Astrocyte (in vitro differentiated cells and primary cell): ENCODE results near the gene PHC1. TPM values are rescaled to one million over a fixed set of nuclear protein-coding genes. Genes with fewer than 3 reads are reported as not detected.

Source experiments
- DNase-seq: peaks from one replicate; pipeline ENCODE4 v3.0.0-alpha.2; 2010; ENCODE audit warnings: low read depth
- FAIRE-seq: peaks from 2 replicates; lab custom pipeline; 2011; peaks lifted over from hg19 to GRCh38; lab: Jason Lieb, UNC
- H2AFZ ChIP-seq: 2 replicates; pipeline ENCODE4 v1.6.0; 2012; ENCODE audit warnings: low read depth, low read length, inconsistent platforms
- H3K27ac ChIP-seq: 2 replicates; pipeline ENCODE4 v1.5.1; 2011; ENCODE audit warnings: low read depth, low read length, inconsistent platforms
- H3K27me3 ChIP-seq: 2 replicates; pipeline ENCODE4 v1.6.0; 2011; ENCODE audit warnings: low read length, inconsistent platforms; ENCODE audit not compliant: insufficient read depth
- H3K36me3 ChIP-seq: 2 replicates; pipeline ENCODE4 v1.5.1; 2011; ENCODE audit warnings: low read length, inconsistent platforms; ENCODE audit not compliant: insufficient read depth
- H3K4me1 ChIP-seq: 2 replicates; pipeline ENCODE4 v1.5.1; 2011; ENCODE audit warnings: low read length, inconsistent platforms; ENCODE audit not compliant: insufficient read depth
- H3K4me2 ChIP-seq: 2 replicates; pipeline ENCODE4 v1.6.0; 2012; ENCODE audit warnings: low read length, inconsistent platforms
- H3K4me3 ChIP-seq: 2 replicates; pipeline ENCODE4 v1.5.1; 2011; ENCODE audit warnings: low read depth, mild to moderate bottlenecking, low read length, inconsistent platforms; ENCODE audit not compliant: insufficient read depth
- H3K79me2 ChIP-seq: 2 replicates; pipeline ENCODE4 v1.6.0; 2012; ENCODE audit warnings: mild to moderate bottlenecking, low read length, inconsistent platforms; ENCODE audit not compliant: insufficient read depth
- H3K9ac ChIP-seq: 2 replicates; pipeline ENCODE4 v1.6.0; 2012; ENCODE audit warnings: mild to moderate bottlenecking, low read length, inconsistent platforms
- H3K9me3 ChIP-seq: 2 replicates; pipeline ENCODE4 v1.5.1; 2012; ENCODE audit warnings: low read depth, mild to moderate bottlenecking, low read length, inconsistent platforms; ENCODE audit not compliant: insufficient read depth
- H4K20me1 ChIP-seq: 2 replicates; pipeline ENCODE4 v1.6.0; 2012; ENCODE audit warnings: low read length, inconsistent platforms; ENCODE audit not compliant: insufficient read depth
- H3K27ac Mint-ChIP-seq: one replicate; pipeline ENCODE4 v1.8.0; 2021; ENCODE audit warnings: mild to moderate bottlenecking, mixed read lengths; ENCODE audit not compliant: unreplicated experiment
- H3K27me3 Mint-ChIP-seq: one replicate; pipeline ENCODE4 v1.8.0; 2021; ENCODE audit warnings: low read depth, mixed read lengths; ENCODE audit not compliant: unreplicated experiment
- H3K36me3 Mint-ChIP-seq: one replicate; pipeline ENCODE4 v1.8.0; 2021; ENCODE audit warnings: low read depth, mixed read lengths; ENCODE audit not compliant: unreplicated experiment
- H3K4me1 Mint-ChIP-seq: one replicate; pipeline ENCODE4 v1.8.0; 2021; ENCODE audit warnings: low read depth, mixed read lengths; ENCODE audit not compliant: unreplicated experiment
- H3K4me3 Mint-ChIP-seq: one replicate; pipeline ENCODE4 v1.8.0; 2021; ENCODE audit warnings: mild to moderate bottlenecking, moderate library complexity, mixed read lengths; ENCODE audit not compliant: unreplicated experiment
- H3K9me3 Mint-ChIP-seq: one replicate; pipeline ENCODE4 v1.8.0; 2021; ENCODE audit warnings: mild to moderate bottlenecking, mixed read lengths; ENCODE audit not compliant: unreplicated experiment
- EZH2 ChIP-seq: IDR thresholded peaks from 2 replicates; pipeline ENCODE4 v1.6.1; 2012; ENCODE audit warnings: mild to moderate bottlenecking, low read length, inconsistent platforms; ENCODE audit not compliant: insufficient read depth
- total RNA-seq: library from RNA; stranded (reverse); gene quantifications from 2 replicates; pipeline ENCODE4 v1.2.1, GENCODE V29; 2021
- TF ChIP-seq, protein P1 (sequence below): IDR thresholded peaks from 2 replicates; pipeline ENCODE4 v1.5.1; 2011; ENCODE audit warnings: low read depth, mild to moderate bottlenecking, inconsistent platforms, low read length, moderate library complexity; ENCODE audit not compliant: insufficient read depth

PHC1 gene
- total RNA-seq, 1 donor from 2014 or later: 35.4 TPM

DNA sequence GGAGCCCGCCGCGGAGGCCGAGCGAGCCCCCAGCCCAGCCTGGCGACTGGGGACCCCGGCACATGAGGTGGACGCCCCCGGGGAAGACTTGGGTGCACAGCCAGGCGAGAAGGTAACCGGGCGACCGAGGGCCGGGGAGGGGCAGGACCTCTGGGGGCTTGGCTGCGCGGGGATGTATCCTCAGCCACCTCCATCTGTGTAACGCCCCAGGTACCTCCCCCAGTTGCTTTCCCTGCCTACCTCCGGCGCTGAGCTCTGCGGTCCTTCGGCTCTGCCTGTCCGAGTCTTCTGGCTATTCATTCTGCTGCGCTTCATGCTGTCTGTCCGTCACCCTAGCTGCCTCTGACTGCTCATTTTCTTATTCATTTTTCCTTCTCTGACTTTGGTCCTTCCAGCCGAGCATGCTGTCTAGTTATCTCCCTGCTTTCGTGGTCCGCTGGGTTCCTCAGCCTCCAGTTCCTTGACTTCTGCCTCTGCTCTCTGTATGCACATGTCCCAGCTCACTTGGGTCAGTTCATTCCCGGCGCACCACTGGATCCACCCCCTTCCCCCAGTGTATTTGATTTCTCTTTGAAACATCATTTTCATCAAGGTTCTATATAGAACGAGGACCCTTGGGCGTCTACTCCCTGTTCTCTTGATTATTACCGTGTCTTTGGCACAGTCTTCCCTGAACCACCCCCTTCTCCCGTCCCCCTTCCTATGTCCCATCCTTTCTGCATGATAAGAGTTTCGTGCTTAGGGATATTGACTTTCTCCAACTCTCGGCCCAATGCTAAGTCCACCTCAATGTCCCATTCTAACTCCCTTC is 612 bp downstream of the PHC1 start:
- FAIRE-seq (peak; percentile 52), DNase-seq (peak; percentile 50)
- Mint-ChIP-seq H3K9me3 (no peaks in the 10 kb centered on the region), H3K36me3 (peaks cover 4% of the 10 kb centered on the region), H3K27ac (no peak overlapping the region), H3K4me1 (peaks cover 16% of the 10 kb centered on the region), H3K4me3 (no peak overlapping the region), H3K27me3 (no peaks in the 10 kb centered on the region)
- peaks cover 30% of the 10 kb centered on the region for H3K79me2 ChIP-seq
- peak overlapping the region; percentile 93 for H3K4me2 ChIP-seq
- peaks cover 6% of the 10 kb centered on the region for H4K20me1 ChIP-seq
- no peaks in the 10 kb centered on the region for H3K36me3 ChIP-seq
- no peak overlapping the region for H3K27ac ChIP-seq
- peaks cover 11% of the 10 kb centered on the region for H3K4me1 ChIP-seq
- TF ChIP-seq EZH2: no peak
- TF ChIP-seq, protein P1, sequence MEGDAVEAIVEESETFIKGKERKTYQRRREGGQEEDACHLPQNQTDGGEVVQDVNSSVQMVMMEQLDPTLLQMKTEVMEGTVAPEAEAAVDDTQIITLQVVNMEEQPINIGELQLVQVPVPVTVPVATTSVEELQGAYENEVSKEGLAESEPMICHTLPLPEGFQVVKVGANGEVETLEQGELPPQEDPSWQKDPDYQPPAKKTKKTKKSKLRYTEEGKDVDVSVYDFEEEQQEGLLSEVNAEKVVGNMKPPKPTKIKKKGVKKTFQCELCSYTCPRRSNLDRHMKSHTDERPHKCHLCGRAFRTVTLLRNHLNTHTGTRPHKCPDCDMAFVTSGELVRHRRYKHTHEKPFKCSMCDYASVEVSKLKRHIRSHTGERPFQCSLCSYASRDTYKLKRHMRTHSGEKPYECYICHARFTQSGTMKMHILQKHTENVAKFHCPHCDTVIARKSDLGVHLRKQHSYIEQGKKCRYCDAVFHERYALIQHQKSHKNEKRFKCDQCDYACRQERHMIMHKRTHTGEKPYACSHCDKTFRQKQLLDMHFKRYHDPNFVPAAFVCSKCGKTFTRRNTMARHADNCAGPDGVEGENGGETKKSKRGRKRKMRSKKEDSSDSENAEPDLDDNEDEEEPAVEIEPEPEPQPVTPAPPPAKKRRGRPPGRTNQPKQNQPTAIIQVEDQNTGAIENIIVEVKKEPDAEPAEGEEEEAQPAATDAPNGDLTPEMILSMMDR: no peak
- peak overlapping the region; percentile 77 for H3K4me3 ChIP-seq
- no peaks in the 10 kb centered on the region for H3K27me3 ChIP-seq
- H2AFZ ChIP-seq: peak overlapping the region; percentile 90
- no peaks in the 10 kb centered on the region for H3K9me3 ChIP-seq
- H3K9ac ChIP-seq: peak overlapping the region; percentile 72

DNA sequence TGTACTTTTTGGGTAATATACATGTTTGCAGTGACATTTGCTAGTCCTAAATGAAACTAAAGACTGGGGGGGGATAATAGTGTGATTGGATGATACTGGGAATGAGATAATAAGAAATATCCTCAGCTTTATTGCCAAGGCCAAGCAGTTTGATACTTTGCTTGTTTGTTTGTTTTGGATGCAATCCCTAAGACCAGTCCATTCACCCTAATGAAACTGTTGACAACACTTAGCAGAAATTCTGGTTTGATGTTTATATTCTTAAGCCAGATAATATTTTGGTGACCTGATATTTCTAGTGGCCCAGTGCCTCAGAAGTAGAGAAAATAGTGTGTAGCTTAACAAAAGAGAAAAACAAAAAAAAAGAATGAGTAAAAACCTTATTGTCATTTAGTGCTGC is 1.8 kb downstream of the PHC1 start:
- no peaks in the 10 kb centered on the region for H3K27me3 Mint-ChIP-seq
- H3K9me3 Mint-ChIP-seq: no peaks in the 10 kb centered on the region
- Histone ChIP-seq H2AFZ (no peak overlapping the region), H3K27ac (no peak overlapping the region), H4K20me1 (peaks cover 6% of the 10 kb centered on the region), H3K4me2 (peak overlapping the region; percentile 93), H3K79me2 (peaks cover 30% of the 10 kb centered on the region), H3K27me3 (no peaks in the 10 kb centered on the region), H3K9ac (peak overlapping the region; percentile 72), H3K36me3 (no peaks in the 10 kb centered on the region), H3K4me3 (no peak overlapping the region), H3K9me3 (no peaks in the 10 kb centered on the region), H3K4me1 (peaks cover 11% of the 10 kb centered on the region)
- TF ChIP-seq, protein P1: no peak
- TF ChIP-seq EZH2: no peak
- DNase-seq (no peak), FAIRE-seq (no peak)
- peaks cover 15% of the 10 kb centered on the region for H3K4me1 Mint-ChIP-seq
- peaks cover 8% of the 10 kb centered on the region for H3K36me3 Mint-ChIP-seq
- no peak overlapping the region for H3K4me3 Mint-ChIP-seq
- no peak overlapping the region for H3K27ac Mint-ChIP-seq

DNA sequence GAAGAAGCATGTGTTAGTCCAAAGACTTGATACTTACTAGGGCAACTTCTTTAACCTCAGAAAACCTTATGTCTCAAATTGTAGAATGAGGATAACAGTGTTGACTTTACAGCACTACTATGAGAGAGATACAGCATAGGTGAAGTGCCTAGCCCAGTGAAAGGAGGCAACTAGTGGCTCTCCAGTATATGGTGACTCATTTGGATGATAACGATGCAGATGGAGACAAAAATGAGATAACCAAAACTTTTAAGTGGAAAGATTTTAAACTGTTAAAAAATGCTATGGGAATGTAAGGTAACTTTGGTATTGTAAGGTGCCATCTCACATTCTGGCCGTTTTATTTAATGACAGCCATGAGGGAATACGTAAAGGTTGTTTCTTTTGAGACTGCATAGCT is 2.7 kb downstream of the PHC1 start:
- no peak for FAIRE-seq
- Histone ChIP-seq H3K4me3 (no peak overlapping the region), H2AFZ (no peak overlapping the region), H3K27ac (no peak overlapping the region), H3K4me1 (peaks cover 11% of the 10 kb centered on the region), H3K9me3 (no peaks in the 10 kb centered on the region), H3K79me2 (peaks cover 30% of the 10 kb centered on the region), H3K27me3 (no peaks in the 10 kb centered on the region), H3K9ac (no peak overlapping the region), H3K4me2 (no peak overlapping the region), H4K20me1 (peaks cover 6% of the 10 kb centered on the region), H3K36me3 (no peaks in the 10 kb centered on the region)
- no peak overlapping the region for H3K27ac Mint-ChIP-seq
- no peak for DNase-seq
- H3K36me3 Mint-ChIP-seq: peaks cover 12% of the 10 kb centered on the region
- no peak overlapping the region for H3K4me3 Mint-ChIP-seq
- H3K4me1 Mint-ChIP-seq: peaks cover 7% of the 10 kb centered on the region
- no peaks in the 10 kb centered on the region for H3K9me3 Mint-ChIP-seq
- no peaks in the 10 kb centered on the region for H3K27me3 Mint-ChIP-seq
- TF ChIP-seq EZH2: no peak
- TF ChIP-seq, protein P1: no peak
